ENCODE data around the gene FEM1C.

DNA sequence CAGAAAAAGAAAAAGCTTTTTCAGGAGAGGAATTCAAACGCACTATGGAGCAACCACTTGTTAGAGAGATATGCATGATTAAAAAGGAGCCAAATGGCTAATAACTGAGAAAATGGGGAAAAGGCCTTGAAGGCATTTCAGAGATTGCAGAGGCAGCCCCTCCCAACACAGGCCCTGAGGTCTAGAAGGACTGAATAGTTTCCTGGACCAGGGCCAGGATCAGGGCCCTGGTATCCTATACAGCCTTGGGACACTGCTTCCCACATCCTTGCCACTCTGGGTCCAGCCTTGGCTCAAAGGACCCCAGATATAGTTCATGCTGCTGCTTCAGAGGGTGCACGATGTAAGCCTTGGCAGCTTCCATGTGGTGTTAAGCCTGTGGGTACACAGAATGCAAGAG is 20.7 kb upstream of the FEM1C start:
- no peak for TF ChIP-seq ARNTL (CRISPR knock-in tag; IDR thresholded peaks at IDR 0.05; ENCODE audit: borderline replicate concordance, low read depth)
- TF ChIP-seq, protein P1, sequence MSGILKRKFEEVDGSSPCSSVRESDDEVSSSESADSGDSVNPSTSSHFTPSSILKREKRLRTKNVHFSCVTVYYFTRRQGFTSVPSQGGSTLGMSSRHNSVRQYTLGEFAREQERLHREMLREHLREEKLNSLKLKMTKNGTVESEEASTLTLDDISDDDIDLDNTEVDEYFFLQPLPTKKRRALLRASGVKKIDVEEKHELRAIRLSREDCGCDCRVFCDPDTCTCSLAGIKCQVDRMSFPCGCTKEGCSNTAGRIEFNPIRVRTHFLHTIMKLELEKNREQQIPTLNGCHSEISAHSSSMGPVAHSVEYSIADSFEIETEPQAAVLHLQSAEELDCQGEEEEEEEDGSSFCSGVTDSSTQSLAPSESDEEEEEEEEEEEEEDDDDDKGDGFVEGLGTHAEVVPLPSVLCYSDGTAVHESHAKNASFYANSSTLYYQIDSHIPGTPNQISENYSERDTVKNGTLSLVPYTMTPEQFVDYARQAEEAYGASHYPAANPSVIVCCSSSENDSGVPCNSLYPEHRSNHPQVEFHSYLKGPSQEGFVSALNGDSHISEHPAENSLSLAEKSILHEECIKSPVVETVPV (CRISPR knock-in tag; IDR thresholded peaks at IDR 0.05) = no peak
- TF ChIP-seq ZNF70 (CRISPR knock-in tag; IDR thresholded peaks at IDR 0.05) = no peak
- TF ChIP-seq TCF4 (CRISPR knock-in tag; IDR thresholded peaks at IDR 0.05; ENCODE audit: borderline replicate concordance) = no peak
- TF ChIP-seq ZFP3 (CRISPR knock-in tag; IDR thresholded peaks at IDR 0.05) = no peak
- TF ChIP-seq ZFP30 (CRISPR knock-in tag; IDR thresholded peaks at IDR 0.05) = no peak
